ENCODE measurements around the gene MYOG. TPM values are rescaled to one million over a fixed set of nuclear protein-coding genes. Genes with fewer than 3 reads are reported as not detected.

The MYOG gene
- total and polyA plus RNA-seq, 12 donors: 0.11 TPM; not detected in 11

DNA sequence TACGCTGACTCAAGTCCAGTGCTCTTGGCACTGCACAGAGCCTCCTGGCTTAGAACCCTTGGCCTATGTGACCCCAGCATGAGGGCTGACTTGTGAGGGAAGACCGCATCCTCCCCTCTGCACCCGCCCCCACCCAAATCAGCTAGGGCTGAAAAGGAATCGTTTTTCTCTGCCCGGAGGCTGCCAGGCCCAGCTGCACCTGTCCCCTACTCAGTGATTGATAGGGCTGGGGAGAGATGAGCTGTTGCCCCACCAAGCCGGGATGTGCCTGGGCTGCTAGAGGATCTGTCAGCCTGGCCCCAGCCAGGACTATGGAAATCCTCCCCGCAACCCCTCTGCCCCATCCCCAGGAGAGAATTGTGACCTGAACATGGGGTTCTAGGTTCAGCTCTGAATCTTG, 20.6 kb downstream of the MYOG start:
- Histone ChIP-seq H3K36me3 (replicated peaks in 1 of 2) (no peaks in the 10 kb centered on the region), H3K9me3 (replicated peaks in 1 of 3) (no peaks in the 10 kb centered on the region), H3K27ac (no peak overlapping the region), H3K27me3 (peaks cover 5% of the 10 kb centered on the region), H3K4me1 (replicated peaks in 1 of 2) (peaks cover 0 to 18% of the 10 kb centered on the region in 2 donors), H3K4me3 (no peak overlapping the region)
- WGBS, 4 donors: 70 to 92% (median 72%) methylated on average over 2 to 7 of the region's 7 CpGs
- intact Hi-C loops (cut with DNase I): no loop called here
- TF ChIP-seq POLR2A (IDR thresholded peaks at IDR 0.05): no peak
- TF ChIP-seq, protein P1, sequence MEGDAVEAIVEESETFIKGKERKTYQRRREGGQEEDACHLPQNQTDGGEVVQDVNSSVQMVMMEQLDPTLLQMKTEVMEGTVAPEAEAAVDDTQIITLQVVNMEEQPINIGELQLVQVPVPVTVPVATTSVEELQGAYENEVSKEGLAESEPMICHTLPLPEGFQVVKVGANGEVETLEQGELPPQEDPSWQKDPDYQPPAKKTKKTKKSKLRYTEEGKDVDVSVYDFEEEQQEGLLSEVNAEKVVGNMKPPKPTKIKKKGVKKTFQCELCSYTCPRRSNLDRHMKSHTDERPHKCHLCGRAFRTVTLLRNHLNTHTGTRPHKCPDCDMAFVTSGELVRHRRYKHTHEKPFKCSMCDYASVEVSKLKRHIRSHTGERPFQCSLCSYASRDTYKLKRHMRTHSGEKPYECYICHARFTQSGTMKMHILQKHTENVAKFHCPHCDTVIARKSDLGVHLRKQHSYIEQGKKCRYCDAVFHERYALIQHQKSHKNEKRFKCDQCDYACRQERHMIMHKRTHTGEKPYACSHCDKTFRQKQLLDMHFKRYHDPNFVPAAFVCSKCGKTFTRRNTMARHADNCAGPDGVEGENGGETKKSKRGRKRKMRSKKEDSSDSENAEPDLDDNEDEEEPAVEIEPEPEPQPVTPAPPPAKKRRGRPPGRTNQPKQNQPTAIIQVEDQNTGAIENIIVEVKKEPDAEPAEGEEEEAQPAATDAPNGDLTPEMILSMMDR (IDR thresholded peaks at IDR 0.05): no peak
- DNase-seq: no peak

DNA sequence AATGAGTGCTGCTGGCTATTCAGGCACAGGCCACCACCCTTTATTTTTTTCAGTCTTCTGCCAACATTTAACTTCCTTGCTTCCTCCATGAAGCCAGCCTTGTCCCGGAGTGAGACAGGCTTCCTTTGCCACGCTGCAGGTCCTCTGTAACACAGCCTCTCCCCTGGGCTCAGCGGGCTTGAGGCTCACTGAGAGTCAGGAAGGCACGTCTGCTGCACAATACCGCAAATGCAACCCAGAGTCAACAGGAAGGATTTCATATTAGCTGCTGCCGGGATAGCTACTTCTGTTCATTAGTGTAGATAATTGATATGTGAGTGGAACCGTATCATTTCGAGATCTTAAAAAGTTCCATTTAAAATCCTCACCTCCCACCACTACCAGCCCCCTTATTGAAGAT, 22.5 kb downstream of the MYOG start:
- 66 to 79% (median 70%) methylated on average over 6 to 8 of the region's 8 CpGs for WGBS, 4 donors
- intact Hi-C loops (cut with DNase I): no loop called here

DNA sequence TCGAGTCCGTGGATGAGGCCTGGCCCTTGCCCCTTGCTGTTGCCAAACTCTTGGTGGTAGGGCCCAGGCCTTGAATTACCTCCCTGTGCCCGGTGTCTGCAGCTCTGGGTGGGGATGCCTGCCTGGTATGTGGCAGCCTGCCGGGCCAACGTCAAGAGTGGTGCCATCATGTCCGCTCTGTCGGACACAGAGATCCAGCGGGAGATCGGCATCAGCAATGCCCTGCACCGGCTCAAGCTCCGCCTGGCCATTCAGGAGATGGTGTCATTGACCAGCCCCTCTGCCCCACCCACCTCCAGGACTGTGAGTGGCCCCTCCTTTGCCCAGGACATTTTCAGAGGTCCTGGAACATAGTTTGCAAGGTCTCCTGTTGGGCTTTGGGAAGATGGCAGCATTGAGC, 25.7 kb downstream of the MYOG start:
- intact Hi-C loops (cut with DNase I): no loop called here
- no peak for DNase-seq
- TF ChIP-seq POLR2A (IDR thresholded peaks at IDR 0.05): no peak
- no peaks in the 10 kb centered on the region for H3K36me3 ChIP-seq (replicated peaks in 1 of 2)
- H3K4me3 ChIP-seq: no peak overlapping the region
- H3K27ac ChIP-seq: no peak overlapping the region
- 89 to 100% (median 93%) methylated on average over 2 to 11 of the region's 11 CpGs for WGBS, 4 donors
- peaks cover 5% of the 10 kb centered on the region for H3K27me3 ChIP-seq
- H3K4me1 ChIP-seq (replicated peaks in 1 of 2): no peaks in the 10 kb centered on the region
- H3K9me3 ChIP-seq (replicated peaks in 1 of 3): no peaks in the 10 kb centered on the region

More for the DNA sequence above, 22.5 kb downstream of the MYOG start:
- Histone ChIP-seq H3K27ac (no peak overlapping the region), H3K27me3 (peaks cover 5% of the 10 kb centered on the region), H3K4me1 (replicated peaks in 1 of 2) (peaks cover 0 to under 1% of the 10 kb centered on the region in 2 donors), H3K4me3 (no peak overlapping the region), H3K36me3 (replicated peaks in 1 of 2) (no peaks in the 10 kb centered on the region), H3K9me3 (replicated peaks in 1 of 3) (no peaks in the 10 kb centered on the region)
- no peak for DNase-seq
- TF ChIP-seq, protein P1 (IDR thresholded peaks at IDR 0.05): no peak
- TF ChIP-seq POLR2A (IDR thresholded peaks at IDR 0.05): no peak

DNA sequence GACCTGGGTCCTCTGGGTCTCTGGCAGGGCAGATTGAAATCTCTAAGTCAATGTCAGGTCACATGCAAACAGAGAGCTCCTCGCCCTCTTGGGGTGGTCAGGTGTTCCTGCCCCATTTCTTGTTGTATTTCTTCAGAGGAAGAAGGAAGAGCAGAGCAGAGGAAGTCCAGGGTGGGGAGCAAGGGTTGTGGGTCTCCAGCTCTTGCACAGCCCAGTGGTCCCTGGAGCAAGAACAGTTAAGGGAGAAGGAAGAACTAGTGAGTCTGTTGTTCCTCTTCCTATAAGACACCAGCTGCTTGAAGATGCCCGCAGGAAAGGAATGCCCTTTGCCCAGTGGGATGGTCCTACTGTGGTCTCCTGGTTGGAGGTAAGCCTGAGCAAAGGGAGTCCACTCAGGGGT, 26.3 kb downstream of the MYOG start:
- H3K4me1 ChIP-seq (replicated peaks in 1 of 2): no peaks in the 10 kb centered on the region
- TF ChIP-seq, protein P1 (IDR thresholded peaks at IDR 0.05): no peak
- no peak for TF ChIP-seq POLR2A (IDR thresholded peaks at IDR 0.05)
- no peaks in the 10 kb centered on the region for H3K9me3 ChIP-seq (replicated peaks in 1 of 3)
- H3K36me3 ChIP-seq (replicated peaks in 1 of 2): no peaks in the 10 kb centered on the region
- peaks cover 5% of the 10 kb centered on the region for H3K27me3 ChIP-seq
- no peak for DNase-seq
- WGBS, 4 donors: 38 to 73% (median 65%) methylated on average over 1 to 2 of the region's 2 CpGs
- H3K4me3 ChIP-seq: no peak overlapping the region
- H3K27ac ChIP-seq: no peak overlapping the region
- intact Hi-C loops (cut with DNase I): no loop called here

DNA sequence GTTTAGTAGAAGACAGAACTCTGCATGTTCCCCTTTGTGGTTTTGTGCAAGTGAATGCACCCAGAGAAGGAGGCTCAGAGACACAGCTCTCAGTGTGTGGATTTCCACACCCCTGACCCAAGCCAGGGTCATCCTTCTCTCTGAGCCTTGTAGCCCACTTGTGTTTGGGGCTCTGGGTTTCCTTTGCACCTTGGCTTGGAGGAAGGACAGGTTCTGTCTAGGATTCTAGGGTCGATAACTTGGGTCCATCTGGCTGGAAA, 27.2 kb downstream of the MYOG start:
- DNase-seq: no peak
- intact Hi-C loops (cut with DNase I): no loop called here
- H3K9me3 ChIP-seq (replicated peaks in 1 of 3): no peaks in the 10 kb centered on the region
- peaks cover 6% of the 10 kb centered on the region for H3K27me3 ChIP-seq
- H3K27ac ChIP-seq: no peak overlapping the region
- WGBS, 4 donors: 57 to 100% (median 83%) methylated on average over 1 of the region's 1 CpG
- H3K36me3 ChIP-seq (replicated peaks in 1 of 2): no peaks in the 10 kb centered on the region
- no peak for TF ChIP-seq POLR2A (IDR thresholded peaks at IDR 0.05)
- no peak overlapping the region for H3K4me3 ChIP-seq
- H3K4me1 ChIP-seq (replicated peaks in 1 of 2): no peaks in the 10 kb centered on the region

Data from adrenal gland (tissue), 12 donors.